ENCODE results near the gene RPUSD1. TPM values are rescaled to one million over a fixed set of nuclear protein-coding genes. Genes with fewer than 3 reads are reported as not detected.

Gene RPUSD1
- total RNA-seq, 1 experiment from 2014 or later = 53.3 TPM

- CTCF ChIA-PET = interaction anchor here (0.6 kb wide), 1 partner anchor 49 kb away, joined by 7 read pairs; the partner anchor contains the start of gene ANTKMT
- POLR2A ChIA-PET (ENCODE audit: unreplicated experiment) = interaction anchor here (0.6 kb wide), 1 partner anchor 10 kb away, joined by 4 read pairs; the partner anchor contains the start of gene MSLN
- Histone ChIP-seq H3K79me2 (ENCODE audit: low read depth) (no peaks in the 10 kb centered on the region), H3K27me3 (ENCODE audit: insufficient read depth, low read depth) (no peaks in the 10 kb centered on the region), H3K36me3 (ENCODE audit: low read depth) (no peaks in the 10 kb centered on the region), H4K20me1 (ENCODE audit: insufficient read depth) (no peaks in the 10 kb centered on the region), H3K9me2 (ENCODE audit: insufficient read depth) (no peaks in the 10 kb centered on the region), H3F3A (ENCODE audit: insufficient read depth, low read depth) (peaks cover 4% of the 10 kb centered on the region; the same call in 1 of the 2 replicates), H3K27ac (no peak overlapping the region), H3K4me3 (no peak overlapping the region), H3K4me1 (replicated peaks; ENCODE audit: insufficient read depth) (no peaks in the 10 kb centered on the region), H2AFZ (no peak overlapping the region), H3K4me2 (no peak overlapping the region), H3K9me3 (ENCODE audit: insufficient read depth, low read depth) (no peaks in the 10 kb centered on the region)
- no peak for DNase-seq
- TF ChIP-seq CTCF (conservative IDR thresholded peaks at IDR 0.05) (no peak), EZH2 (IDR thresholded peaks at IDR 0.05; ENCODE audit: low read depth) (no peak)
- intact Hi-C loops (cut with micrococcal nuclease; ENCODE audit: unreplicated experiment) = no loop called here
- BruUV-seq (replicated peaks) = no TSS peak
Measured at GRCh38 chr16:769934-770333, 18.2 kb downstream of the RPUSD1 start.

GRCh38 chr16:769184-769784, 18.9 kb downstream of the RPUSD1 start:
- no peaks in the 10 kb centered on the region for H3K9me2 ChIP-seq (ENCODE audit: insufficient read depth)
- no peaks in the 10 kb centered on the region for H3K4me1 ChIP-seq (replicated peaks; ENCODE audit: insufficient read depth)
- ChIA-PET CTCF (interaction anchor here (0.6 kb wide), 1 partner anchor 50 kb away, joined by 5 read pairs; no protein-coding TSS in a partner anchor), POLR2A (ENCODE audit: unreplicated experiment) (interaction anchor here (0.6 kb wide), 1 partner anchor 9 kb away, joined by 4 read pairs; the partner anchor contains the start of gene MSLN)
- no peak overlapping the region for H3K27ac ChIP-seq
- no peaks in the 10 kb centered on the region for H3K9me3 ChIP-seq (ENCODE audit: insufficient read depth, low read depth)
- no peak for DNase-seq
- no peaks in the 10 kb centered on the region for H3K36me3 ChIP-seq (ENCODE audit: low read depth)
- intact Hi-C loops (cut with micrococcal nuclease; ENCODE audit: unreplicated experiment) = no loop called here
- no peaks in the 10 kb centered on the region for H3K79me2 ChIP-seq (ENCODE audit: low read depth)
- no peak overlapping the region for H2AFZ ChIP-seq
- H3K4me2 ChIP-seq = no peak overlapping the region
- no peak overlapping the region for H3K4me3 ChIP-seq
- BruUV-seq (replicated peaks) = no TSS peak
- peaks cover 4% of the 10 kb centered on the region; the same call in 1 of the 2 replicates for H3F3A ChIP-seq (ENCODE audit: insufficient read depth, low read depth)
- no peaks in the 10 kb centered on the region for H3K27me3 ChIP-seq (ENCODE audit: insufficient read depth, low read depth)
- no peaks in the 10 kb centered on the region for H4K20me1 ChIP-seq (ENCODE audit: insufficient read depth)
- TF ChIP-seq EZH2 (IDR thresholded peaks at IDR 0.05; ENCODE audit: low read depth) = no peak
- no peak for TF ChIP-seq CTCF (conservative IDR thresholded peaks at IDR 0.05)

GRCh38 chr16:768428-768827, 19.8 kb downstream of the RPUSD1 start:
- POLR2A ChIA-PET (ENCODE audit: unreplicated experiment) = no interaction called here

More at GRCh38 chr16:768428-768827, 19.8 kb downstream of the RPUSD1 start:
- DNase-seq = no peak
- no peak overlapping the region for H3K27ac ChIP-seq
- no peak overlapping the region for H3K4me3 ChIP-seq
- no peak for TF ChIP-seq EZH2 (IDR thresholded peaks at IDR 0.05; ENCODE audit: low read depth)
- no peak for TF ChIP-seq CTCF (conservative IDR thresholded peaks at IDR 0.05)
- H3K9me3 ChIP-seq (ENCODE audit: insufficient read depth, low read depth) = no peaks in the 10 kb centered on the region
- no TSS peak for BruUV-seq (replicated peaks)
- CTCF ChIA-PET = no interaction called here
- H4K20me1 ChIP-seq (ENCODE audit: insufficient read depth) = no peaks in the 10 kb centered on the region
- H3K4me1 ChIP-seq (replicated peaks; ENCODE audit: insufficient read depth) = no peaks in the 10 kb centered on the region
- no peak overlapping the region for H2AFZ ChIP-seq
- H3F3A ChIP-seq (ENCODE audit: insufficient read depth, low read depth) = peaks cover 4% of the 10 kb centered on the region; the same call in 1 of the 2 replicates
- no peaks in the 10 kb centered on the region for H3K79me2 ChIP-seq (ENCODE audit: low read depth)
- H3K27me3 ChIP-seq (ENCODE audit: insufficient read depth, low read depth) = no peaks in the 10 kb centered on the region
- H3K36me3 ChIP-seq (ENCODE audit: low read depth) = no peaks in the 10 kb centered on the region
- no peaks in the 10 kb centered on the region for H3K9me2 ChIP-seq (ENCODE audit: insufficient read depth)
- H3K4me2 ChIP-seq = no peak overlapping the region
- intact Hi-C loops (cut with micrococcal nuclease; ENCODE audit: unreplicated experiment) = no loop called here

All from PC-9 (cell line).